HG03064 (cell line): Measurements from ENCODE around the gene HGF.
"Not testable (repeated sequence)": the region's sequence is repeated elsewhere in the genome, so short reads cannot be mapped to it uniquely, and the experiment has no call there.

ENCODE experiments used
- ATAC-seq: cut with Tn5 transposase; IDR thresholded peaks from one replicate; pipeline ENCODE4 v1.9.1; 2021; ENCODE audit warnings: low read depth; ENCODE audit not compliant: unreplicated experiment

Gene HGF

DNA sequence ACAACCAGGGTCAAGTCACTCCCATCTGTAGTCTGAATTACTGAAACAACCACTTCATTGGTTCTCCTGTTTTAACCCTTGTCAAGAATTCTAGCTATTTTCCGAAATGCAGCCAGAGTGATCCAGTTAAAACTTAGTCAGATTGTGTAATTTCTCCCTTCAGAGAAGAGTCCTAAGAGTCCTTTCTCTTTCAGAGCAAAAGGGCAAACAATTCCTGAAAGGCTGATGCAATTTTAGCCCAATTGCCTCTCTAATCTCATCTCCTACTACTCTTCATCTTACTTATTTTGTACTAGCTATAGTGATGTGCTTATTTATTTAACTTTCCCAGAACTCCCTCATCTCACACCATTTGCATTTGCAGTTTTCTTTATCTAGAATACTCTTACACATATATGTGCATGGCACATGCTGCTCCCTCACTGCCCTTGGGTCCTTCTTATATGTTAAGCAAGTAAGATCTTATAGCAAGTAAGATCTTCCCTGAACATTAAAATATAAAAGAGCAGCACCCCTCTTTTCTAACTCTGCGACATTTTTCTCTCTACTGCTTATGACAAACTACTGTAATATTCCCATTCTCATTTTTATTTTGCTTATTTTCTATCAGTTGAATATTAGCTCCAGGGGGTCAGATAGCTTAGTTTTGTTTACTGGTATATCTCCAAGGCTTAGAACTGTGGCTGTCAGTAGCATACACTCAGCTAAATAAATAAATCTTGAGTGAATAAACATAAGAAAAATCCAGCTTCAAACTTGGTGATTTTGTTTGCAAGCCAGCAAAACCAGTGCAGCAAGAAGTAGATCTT is 44.6 kb downstream of the HGF start:
- no peak for ATAC-seq

- not testable (repeated sequence) for ATAC-seq
These were observed 47.6 kb downstream of the HGF start for GRCh38 chr7:81722250-81722649.

GRCh38 chr7:81721437-81721836 is 48.4 kb downstream of the HGF start:
- ATAC-seq, result no peak

GRCh38 chr7:81719865-81720264 is 50.0 kb downstream of the HGF start:
- ATAC-seq, result no peak

DNA sequence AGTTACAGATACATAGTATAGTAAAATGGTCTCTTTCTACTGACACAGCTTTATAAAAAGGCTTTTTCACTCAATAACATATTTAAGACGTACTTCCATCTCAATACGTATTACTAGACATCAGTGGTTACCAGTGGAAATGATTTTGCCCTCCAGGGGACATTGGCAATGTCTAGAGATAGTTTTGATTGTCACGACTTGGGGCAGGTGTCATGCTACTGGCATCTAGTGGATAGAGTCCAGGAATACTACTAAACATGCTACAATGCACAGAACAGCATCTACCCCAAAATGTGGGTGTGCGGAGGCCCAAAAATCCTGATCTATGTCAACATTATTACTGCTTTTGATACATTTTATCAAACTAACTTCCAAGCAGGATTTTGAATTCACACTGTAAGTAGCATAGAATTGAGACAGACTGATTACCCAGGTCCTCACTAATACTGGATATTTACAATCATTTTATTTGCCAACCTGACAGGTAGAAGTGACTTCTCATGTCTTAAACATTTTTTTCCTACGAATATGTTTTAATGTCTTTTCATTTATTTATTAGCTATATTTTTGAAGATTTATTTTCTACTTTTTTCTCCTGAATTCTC is 53.8 kb downstream of the HGF start:
- no peak for ATAC-seq

DNA sequence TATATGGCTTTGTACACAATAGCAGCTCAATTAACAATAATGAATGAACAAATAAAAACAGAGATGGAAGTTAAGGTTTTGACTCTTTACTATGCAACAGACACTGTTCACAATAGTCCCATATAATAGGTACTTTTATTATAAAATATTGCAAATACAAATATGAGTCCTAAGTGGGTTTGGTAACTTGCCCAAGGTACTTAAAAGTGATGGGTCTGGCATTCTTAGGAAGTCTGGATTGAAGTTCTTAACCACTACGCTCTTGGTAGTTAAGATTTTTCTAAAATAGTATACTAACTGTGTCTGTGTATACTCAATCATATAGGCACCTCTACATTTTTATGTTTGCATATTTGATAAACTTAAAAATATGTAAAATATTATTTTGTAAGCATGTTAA is 55.5 kb downstream of the HGF start:
- no peak for ATAC-seq

GRCh38 chr7:81710751-81711150 is 59.1 kb downstream of the HGF start:
- ATAC-seq, result no peak

GRCh38 chr7:81709836-81710235 is 60.0 kb downstream of the HGF start:
- no peak for ATAC-seq

- ATAC-seq, result no peak
These were observed 61.9 kb downstream of the HGF start for GRCh38 chr7:81707966-81708365.

- no peak for ATAC-seq
These were observed 62.7 kb downstream of the HGF start for GRCh38 chr7:81707196-81707595.

- no peak for ATAC-seq
These were observed 64.6 kb downstream of the HGF start for GRCh38 chr7:81705206-81705605.

GRCh38 chr7:81704595-81704994 is 65.3 kb downstream of the HGF start:
- ATAC-seq, result no peak

- no peak for ATAC-seq
These were observed 70.9 kb downstream of the HGF start for GRCh38 chr7:81698965-81699364.

DNA sequence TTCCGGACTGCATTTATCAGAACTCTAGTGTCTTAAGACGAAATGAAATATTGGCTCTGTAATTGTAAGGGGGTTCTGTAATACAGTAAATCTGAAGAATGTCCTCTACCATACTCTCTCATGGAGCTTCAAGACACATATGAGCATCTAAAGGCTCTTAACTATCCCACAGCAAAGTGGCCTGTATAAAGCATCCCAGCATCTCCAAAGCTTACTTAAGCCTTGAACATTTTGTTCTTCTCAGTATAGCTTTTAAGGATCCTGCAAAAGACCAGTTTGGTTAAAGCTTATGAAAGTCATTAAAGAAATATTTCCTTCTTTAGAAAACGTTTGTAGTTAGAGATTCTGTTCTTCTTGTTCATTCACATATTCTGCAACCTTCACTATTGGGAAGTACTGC is 75.1 kb downstream of the HGF start:
- no peak for ATAC-seq

- ATAC-seq, result no peak
These were observed 76.0 kb downstream of the HGF start for GRCh38 chr7:81693894-81694293.

DNA sequence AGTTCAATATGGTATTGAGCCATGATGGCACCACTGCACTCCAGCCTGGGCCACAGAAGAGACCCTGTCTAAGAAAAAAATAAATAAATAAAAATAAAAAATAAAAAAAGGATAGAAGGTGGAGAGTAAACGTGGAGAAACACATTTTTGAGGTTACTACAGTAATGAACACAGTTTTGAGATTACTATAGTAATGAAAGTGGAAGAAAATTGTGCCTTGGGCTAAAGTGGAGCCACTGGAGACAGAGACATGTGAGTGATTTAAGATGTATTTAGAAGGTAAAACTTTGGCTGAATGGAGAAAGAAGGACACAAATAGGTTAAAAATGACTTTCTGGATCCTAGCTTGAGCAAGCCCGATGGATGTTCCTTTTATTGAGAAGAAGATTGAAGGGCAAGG is 76.8 kb downstream of the HGF start:
- no peak for ATAC-seq

DNA sequence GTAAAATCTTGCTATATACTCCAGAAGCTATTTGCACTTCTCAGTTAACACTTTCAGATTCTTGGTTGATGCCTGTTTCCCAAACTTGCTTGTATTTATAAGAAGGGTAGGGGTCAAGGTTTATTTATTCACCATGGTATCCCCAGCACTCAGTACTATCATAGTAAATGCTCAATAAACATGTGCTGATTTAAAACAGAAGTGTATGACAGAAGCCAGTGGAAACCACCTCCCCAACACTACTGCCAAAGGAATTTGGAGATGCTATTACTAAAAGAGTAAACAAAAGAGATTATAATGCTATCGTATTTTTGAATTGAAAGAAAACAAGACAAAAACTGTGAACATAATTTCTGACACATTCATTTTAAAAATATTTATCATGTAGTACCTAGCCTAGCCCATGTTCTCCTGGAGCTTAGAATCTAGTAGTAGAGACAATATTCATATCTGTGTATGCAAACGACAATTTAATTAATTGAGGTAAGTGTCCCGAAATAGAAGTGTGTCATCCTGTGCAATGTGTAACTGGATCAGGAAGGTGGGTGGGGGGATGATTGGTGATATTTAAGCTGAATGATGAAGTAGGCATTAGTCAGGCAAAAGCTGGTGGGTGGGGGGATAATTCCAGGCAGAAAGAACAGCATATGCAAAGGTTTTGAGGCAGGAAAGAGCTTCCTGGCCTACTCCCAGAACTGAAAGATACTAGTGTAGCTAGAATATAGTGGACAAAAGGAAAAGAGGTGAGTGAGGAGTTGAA is 77.5 kb downstream of the HGF start:
- no peak for ATAC-seq

- no peak for ATAC-seq
These were observed 78.5 kb downstream of the HGF start for GRCh38 chr7:81691199-81691821.

DNA sequence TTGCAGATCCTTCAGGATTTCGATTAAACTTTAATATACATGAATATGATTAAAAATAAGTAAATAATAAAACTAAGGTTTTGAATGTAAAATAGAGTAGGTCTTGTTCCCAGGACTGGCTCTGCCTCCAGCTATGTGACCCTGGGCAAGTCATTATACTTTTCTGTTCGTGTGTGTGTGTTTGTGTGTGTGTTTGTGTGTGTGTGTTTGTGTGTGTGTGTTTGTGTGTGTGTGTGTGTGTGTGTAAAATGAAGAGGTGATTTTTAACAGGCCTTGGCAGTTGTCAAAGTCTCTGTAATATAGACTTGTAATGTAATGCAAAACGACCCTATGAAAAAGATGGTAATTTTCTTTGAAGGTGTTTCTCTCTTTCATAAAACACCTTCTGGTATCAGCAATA is 79.2 kb downstream of the HGF start:
- ATAC-seq, result no peak

GRCh38 chr7:81690251-81690650 is 79.6 kb downstream of the HGF start:
- ATAC-seq, result no peak
